ENCODE results near the gene DHRS11. TPM values are rescaled to one million over a fixed set of nuclear protein-coding genes. Genes with fewer than 3 reads are reported as not detected.

Gene DHRS11
- total RNA-seq, 1 donor from 2014 or later: 13.4 TPM

GRCh38 chr17:36597866-36598777, 6.4 kb downstream of the DHRS11 start:
- peaks cover 13% of the 10 kb centered on the region for H3K27me3 Mint-ChIP-seq (ENCODE audit: unreplicated experiment)
- TF ChIP-seq CTCF (IDR thresholded peaks at IDR 0.05; ENCODE audit: partially characterized antibody, unreplicated experiment): no peak
- no peaks in the 10 kb centered on the region for H3K9me3 Mint-ChIP-seq (ENCODE audit: unreplicated experiment)
- H3K36me3 Mint-ChIP-seq (ENCODE audit: unreplicated experiment): peaks cover 5% of the 10 kb centered on the region
- peaks cover 11% of the 10 kb centered on the region for H3K4me1 Mint-ChIP-seq (ENCODE audit: low read depth, unreplicated experiment)
- DNase-seq: no peak
- no peak overlapping the region for H3K4me3 Mint-ChIP-seq (ENCODE audit: unreplicated experiment)
- H3K27ac Mint-ChIP-seq (ENCODE audit: unreplicated experiment): no peak overlapping the region

DNA sequence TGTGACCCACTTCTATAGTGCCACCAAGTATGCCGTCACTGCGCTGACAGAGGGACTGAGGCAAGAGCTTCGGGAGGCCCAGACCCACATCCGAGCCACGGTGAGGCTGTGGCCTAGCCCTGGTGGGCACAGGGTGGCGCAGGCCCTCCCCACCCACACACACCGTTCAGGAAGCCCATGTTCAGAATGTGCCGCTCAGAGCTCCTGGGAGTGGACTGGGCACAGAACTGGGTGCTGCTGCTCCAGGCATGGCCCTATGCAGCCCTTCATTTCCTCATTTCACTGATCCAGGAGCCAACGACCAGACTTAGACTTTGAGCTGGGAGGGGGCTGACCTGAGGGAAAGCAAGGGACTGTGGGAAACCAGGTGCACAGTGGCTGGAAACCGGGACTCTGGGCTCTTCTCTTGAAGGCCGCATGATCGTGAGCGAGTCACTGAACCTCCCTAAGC, 7.3 kb downstream of the DHRS11 start:
- no peak for TF ChIP-seq CTCF (IDR thresholded peaks at IDR 0.05; ENCODE audit: partially characterized antibody, unreplicated experiment)
- no peaks in the 10 kb centered on the region for H3K9me3 Mint-ChIP-seq (ENCODE audit: unreplicated experiment)
- peaks cover 12% of the 10 kb centered on the region for H3K4me1 Mint-ChIP-seq (ENCODE audit: low read depth, unreplicated experiment)
- H3K27me3 Mint-ChIP-seq (ENCODE audit: unreplicated experiment): peaks cover 12% of the 10 kb centered on the region
- H3K4me3 Mint-ChIP-seq (ENCODE audit: unreplicated experiment): no peak overlapping the region
- H3K36me3 Mint-ChIP-seq (ENCODE audit: unreplicated experiment): peaks cover 5% of the 10 kb centered on the region
- no peak overlapping the region for H3K27ac Mint-ChIP-seq (ENCODE audit: unreplicated experiment)
- DNase-seq: no peak

- no peak for TF ChIP-seq CTCF (IDR thresholded peaks at IDR 0.05; ENCODE audit: partially characterized antibody, unreplicated experiment)
- DNase-seq: no peak
- H3K27ac Mint-ChIP-seq (ENCODE audit: unreplicated experiment): no peak overlapping the region
- no peaks in the 10 kb centered on the region for H3K9me3 Mint-ChIP-seq (ENCODE audit: unreplicated experiment)
- peaks cover 15% of the 10 kb centered on the region for H3K4me1 Mint-ChIP-seq (ENCODE audit: low read depth, unreplicated experiment)
- H3K27me3 Mint-ChIP-seq (ENCODE audit: unreplicated experiment): peaks cover 10% of the 10 kb centered on the region
- peaks cover 5% of the 10 kb centered on the region for H3K36me3 Mint-ChIP-seq (ENCODE audit: unreplicated experiment)
- no peak overlapping the region for H3K4me3 Mint-ChIP-seq (ENCODE audit: unreplicated experiment)
Observed at GRCh38 chr17:36599546-36600250, 8.0 kb downstream of the DHRS11 start.

- no peak for TF ChIP-seq CTCF (IDR thresholded peaks at IDR 0.05; ENCODE audit: partially characterized antibody, unreplicated experiment)
- Mint-ChIP-seq H3K36me3 (ENCODE audit: unreplicated experiment) (peaks cover 4% of the 10 kb centered on the region), H3K4me3 (ENCODE audit: unreplicated experiment) (peak overlapping the region; percentile 91), H3K9me3 (ENCODE audit: unreplicated experiment) (no peaks in the 10 kb centered on the region), H3K27ac (ENCODE audit: unreplicated experiment) (peak overlapping the region; percentile 85), H3K27me3 (ENCODE audit: unreplicated experiment) (peaks cover 10% of the 10 kb centered on the region), H3K4me1 (ENCODE audit: low read depth, unreplicated experiment) (peaks cover 15% of the 10 kb centered on the region)
- no peak for DNase-seq
Observed at GRCh38 chr17:36600465-36600864, 8.8 kb downstream of the DHRS11 start.

Data from glutamatergic neuron (in vitro differentiated cells).